NCI-H69 (cell line): ENCODE data around the gene KCNMA1.

Source experiments
- DNase-seq: peaks from one replicate; lab custom pipeline; 2025; lab: John Stamatoyannopoulos, UW

The KCNMA1 gene

GRCh38 chr10:77634939-77635338, 2.7 kb downstream of the KCNMA1 start:
- DNase-seq, result no peak

DNA sequence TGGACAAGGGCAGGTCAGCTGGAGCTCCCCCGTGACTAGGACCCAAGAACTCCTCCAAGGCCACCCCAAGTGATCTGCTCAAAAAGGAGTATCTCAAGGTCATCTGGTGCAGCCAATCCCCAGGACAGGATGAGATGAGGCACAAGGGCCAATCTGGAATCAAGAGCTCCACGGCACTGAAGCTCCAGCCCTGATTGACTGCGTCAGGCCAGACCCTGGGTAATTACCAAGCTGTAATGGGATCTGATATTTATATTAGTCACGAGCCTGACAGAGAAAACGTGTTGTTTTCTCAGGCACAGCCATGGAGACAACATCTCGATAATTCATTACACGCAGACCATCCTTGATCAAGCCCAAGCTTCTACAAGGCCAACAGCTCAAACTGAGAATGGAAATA, 4.2 kb downstream of the KCNMA1 start:
- DNase-seq, result no peak

DNA sequence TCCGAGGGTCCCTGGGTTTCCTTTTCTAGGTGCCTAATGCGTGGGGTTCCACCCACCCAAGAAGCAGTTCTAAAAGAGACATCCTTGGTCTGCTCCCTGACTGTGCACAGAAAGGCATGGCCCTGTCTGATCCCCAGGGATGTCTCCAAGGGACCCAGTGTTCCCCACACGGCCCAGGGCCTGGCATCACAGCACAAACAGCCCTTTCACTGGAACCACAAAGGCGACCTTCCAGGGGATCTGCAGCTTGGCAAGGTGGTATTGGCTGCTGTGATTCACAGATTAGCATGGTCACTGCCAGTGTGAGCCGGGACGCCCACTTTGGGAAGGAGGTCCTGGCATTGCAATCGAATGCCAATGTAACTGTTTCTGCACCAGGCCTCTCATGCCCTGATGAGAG, 6.4 kb downstream of the KCNMA1 start:
- DNase-seq, result no peak

GRCh38 chr10:77630507-77630848, 7.1 kb downstream of the KCNMA1 start:
- no peak for DNase-seq

GRCh38 chr10:77629775-77630506, 7.7 kb downstream of the KCNMA1 start:
- no peak for DNase-seq

DNA sequence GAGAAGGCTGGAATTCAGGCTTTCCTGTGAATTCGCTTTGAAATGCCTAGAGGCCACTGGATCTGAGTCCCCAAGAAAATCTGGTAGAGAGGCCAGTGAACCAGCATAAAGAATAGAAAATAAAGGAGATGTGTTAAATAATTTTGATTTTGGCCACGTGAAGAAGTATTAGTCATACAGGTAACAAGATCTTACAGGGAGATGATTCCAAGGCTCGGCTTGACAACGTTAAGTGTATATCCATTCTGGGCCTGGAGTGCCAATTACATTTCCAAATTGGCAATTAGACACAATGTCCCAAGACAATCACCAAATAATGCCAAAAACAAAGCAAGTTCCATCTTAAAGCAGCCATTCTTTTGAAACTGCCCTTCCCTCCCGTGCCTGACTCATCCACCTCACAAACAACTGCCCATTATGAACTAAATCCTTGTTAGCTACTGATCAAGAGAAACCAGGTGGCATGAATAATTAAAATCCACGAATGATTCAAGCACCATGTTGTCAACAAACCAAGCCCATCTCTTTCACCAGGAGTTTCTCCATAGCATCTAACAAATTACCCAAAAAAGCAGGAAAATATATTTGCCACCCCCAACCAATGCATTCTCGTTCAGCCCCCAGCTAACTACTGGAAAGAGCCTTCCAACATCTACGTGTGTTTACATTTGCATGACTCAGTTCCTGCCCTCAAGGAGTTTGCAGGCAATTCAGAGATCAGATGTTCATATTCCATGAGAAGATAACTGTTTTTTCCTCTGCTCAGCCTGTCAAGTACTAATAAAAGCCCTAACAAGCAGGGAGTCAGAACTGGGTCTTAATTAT, 8.5 kb downstream of the KCNMA1 start:
- DNase-seq, result peak; percentile 49

- DNase-seq, result no peak
Measured at GRCh38 chr10:77626266-77626935, 11.2 kb downstream of the KCNMA1 start.

DNA sequence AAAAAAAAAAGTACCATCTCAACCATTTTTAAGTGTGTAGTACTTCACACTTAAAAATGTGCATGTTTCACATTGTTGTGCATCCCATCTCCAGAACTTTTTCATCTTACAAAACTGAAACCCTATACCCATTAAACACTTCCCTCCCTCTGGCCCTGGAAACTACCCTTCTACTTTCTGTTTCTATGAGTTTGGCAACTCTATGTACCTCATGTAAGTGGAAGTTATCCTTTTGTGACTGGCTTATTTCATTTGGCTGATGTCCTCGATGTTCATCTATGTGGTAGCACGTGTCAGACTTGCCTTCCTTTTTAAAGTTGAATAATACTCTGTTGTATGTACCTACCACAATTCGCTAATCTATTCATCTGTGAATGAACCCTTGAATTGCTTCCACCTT, 12.2 kb downstream of the KCNMA1 start:
- DNase-seq, result no peak

DNA sequence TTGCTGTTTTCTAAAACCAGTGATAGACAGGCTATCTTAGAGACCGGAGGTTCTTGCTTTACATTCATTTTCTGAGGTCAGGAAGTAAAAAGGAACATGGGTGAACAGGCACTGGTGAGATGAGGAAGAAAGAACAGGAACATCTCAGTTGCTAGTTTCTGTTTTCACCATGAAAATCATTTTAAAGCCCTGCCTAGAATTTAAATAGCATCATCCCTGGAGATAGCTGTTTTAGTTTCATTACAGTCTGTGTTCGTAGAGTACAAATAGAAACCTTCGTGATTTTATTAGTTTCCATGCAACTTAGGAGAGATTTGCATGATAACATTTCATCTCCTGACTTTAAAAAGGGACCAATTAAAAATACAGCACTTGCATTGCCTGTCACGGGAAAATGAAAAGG, 14.7 kb downstream of the KCNMA1 start:
- no peak for DNase-seq

GRCh38 chr10:77620731-77621130, 16.9 kb downstream of the KCNMA1 start:
- no peak for DNase-seq

GRCh38 chr10:77619964-77620703, 17.5 kb downstream of the KCNMA1 start:
- no peak for DNase-seq

DNA sequence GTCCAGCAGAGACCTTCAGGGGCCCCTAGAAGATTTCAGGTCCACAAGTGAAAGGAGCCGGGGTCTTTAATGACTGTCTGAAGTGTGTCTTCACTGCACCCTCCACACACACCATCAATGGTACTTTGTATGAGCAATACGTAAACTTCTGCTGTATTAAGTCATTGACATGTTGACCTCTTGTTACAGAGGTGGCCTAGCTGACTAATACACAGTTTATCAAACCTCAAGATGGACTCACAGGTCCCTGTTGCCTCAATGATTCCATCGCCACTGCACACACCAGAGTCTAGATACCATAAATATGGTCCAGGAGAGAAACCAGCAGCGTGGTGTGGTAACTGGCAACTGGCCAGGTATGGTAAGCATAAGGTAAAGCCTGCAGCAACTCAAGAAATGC, 19.5 kb downstream of the KCNMA1 start:
- DNase-seq, result no peak

DNA sequence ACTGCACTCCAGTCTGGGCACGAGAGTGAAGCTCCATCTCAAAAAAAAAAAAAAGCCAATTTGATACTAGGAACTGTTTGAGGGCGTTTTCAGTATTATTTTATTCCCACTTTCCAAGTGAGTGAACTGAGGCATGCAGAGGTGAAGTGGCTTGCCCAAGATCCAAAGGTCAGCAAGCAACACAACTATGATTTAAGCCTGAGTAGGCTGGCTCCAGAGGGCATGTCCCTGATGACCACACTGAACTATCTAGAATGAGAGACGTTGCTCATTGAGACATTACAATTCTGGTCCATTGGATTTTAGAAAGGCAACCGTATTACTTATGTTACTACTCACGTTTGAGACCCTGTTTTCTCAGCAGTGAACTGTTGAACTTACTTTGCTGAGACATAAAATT, 20.8 kb downstream of the KCNMA1 start:
- no peak for DNase-seq

DNA sequence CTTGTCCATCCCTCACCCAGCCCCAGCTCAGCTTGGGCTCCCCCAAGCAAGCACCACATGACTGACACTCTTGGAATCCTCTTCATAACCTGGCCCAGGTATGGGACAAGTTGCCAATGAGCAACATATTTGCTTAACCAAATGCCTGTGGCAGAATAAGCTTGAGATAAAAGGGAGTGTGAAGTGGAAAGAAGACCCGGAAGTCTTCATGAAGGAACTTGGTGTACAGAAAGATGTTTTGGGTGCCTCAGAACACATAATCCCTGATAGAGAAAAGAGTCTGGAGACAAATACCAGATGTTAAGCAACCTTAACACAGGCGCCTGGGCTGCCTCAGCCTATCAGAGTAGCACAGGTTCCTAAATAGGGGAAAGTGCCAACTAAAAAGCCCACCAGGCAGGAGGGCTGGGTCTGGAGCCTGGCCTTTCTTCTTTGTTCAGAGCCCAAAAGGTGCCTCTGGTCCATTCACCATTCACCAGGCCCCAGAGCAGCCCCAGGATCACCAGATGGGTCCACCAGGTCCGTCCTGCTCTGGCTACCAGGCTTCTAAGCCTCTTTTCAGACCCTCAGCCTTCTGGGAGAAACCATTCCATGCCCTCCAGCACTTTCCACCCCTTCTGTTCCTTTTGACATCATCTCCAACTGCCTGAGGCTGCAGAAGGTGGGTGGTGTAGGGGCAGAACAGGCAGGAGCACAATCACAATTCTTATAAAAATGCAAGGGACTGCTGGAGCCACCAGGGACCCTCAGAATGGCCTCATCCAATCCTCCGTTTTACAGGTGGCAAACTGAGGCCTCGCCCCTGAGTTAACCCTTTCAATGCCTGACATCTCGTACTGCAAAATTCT, 22.6 kb downstream of the KCNMA1 start:
- peak; percentile 6 for DNase-seq

GRCh38 chr10:77613476-77614130, 24.0 kb downstream of the KCNMA1 start:
- DNase-seq, result peak; percentile 84

DNA sequence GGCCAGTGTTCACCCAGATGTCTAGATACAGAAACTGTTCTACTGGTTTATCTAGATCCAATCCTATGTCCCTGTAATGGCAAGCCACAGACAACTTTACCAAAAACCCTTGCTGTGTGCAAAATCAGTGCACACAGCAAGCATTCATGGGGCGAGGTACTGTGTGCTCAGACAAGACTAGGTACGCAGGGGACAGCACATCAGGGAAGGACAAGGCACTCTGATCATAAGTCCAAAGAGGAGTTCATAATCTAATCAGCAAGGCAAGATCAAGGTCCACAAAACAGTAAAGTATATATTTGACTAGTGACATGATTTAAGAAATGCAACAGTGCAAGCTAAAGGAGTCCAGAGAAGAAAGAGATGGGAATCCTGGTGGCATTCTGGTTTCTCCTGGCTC, 25.9 kb downstream of the KCNMA1 start:
- DNase-seq, result no peak

DNA sequence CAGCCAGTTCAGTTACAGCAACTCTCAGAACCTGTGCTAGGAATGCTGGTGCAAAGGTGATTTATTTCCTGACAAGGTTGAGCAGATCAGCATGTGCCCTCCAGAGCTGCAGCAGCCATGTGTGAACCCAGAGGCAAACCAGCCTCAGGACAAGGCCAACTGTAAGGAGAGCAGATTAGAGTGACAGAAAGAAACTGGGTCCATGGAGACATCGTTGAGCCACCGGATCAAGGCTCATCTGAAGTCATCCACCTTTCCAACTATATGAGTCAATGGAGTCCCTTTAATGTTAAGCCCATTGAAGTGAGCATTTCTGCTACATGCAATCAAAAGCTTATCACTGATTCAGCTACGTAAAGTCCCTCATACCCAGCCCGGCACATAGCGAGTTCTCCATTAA, 26.4 kb downstream of the KCNMA1 start:
- no peak for DNase-seq

DNA sequence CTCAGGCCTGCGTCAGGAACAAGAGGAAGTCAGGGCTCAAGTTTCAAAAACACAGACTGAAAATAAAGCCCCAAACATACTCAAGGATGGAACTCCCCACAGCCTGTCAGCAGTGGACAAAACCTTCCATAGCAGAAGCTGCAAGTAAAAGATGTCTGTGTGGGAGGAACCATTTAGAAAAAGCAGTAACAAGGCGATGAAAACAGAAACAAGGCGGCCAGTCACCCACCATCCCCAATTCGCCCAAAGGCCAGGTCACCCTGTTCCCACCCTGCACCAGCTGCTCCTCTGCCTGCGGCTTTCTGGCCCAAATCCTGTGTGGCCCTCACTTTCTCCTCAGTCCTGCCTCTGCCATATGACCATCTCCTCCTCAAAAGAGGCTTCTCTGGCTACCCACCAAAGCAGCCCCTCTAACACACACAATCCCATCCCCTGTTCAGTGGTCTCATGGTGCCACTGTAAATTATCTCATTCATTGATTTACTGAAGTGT, 27.8 kb downstream of the KCNMA1 start:
- DNase-seq, result no peak

- DNase-seq, result no peak
Measured at GRCh38 chr10:77608281-77608680, 29.3 kb downstream of the KCNMA1 start.

DNA sequence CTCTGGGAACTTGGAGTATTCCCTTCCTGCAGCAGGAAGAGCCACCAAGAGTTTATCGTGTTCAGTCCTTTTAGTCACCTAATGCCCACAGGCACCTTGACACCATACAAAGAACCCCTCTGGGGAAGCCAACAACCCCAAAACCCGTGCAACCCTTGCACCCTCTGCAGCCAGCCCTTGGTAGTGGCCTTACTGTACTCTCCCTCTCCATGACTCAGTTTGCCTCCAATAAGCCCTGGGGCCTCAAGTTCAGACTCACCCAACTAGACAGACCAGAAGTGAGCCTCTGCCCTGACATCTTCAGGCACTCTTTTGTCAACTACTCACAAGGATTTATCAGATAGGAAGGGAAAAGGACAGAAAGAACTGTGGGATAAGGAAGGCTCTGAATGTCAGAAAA, 30.9 kb downstream of the KCNMA1 start:
- DNase-seq, result no peak

GRCh38 chr10:77605466-77605865, 32.1 kb downstream of the KCNMA1 start:
- peak; percentile 38 for DNase-seq
